Sigmoid colon (tissue), 4 donors: ENCODE measurements around the gene LCE1B.

ENCODE experiments used
- CTCF ChIP-seq, 4 experiments: fragments of 450-650 bp in 3 of 4; fragments of 200-600 bp in 1 of 4; IDR thresholded peaks; one replicate each; pipeline ENCODE4 v1.5.1; 2016 to 2019; ENCODE audit warnings: antibody characterized with exemption in 4 of 4, mild to moderate bottlenecking in 3 of 4, moderate library complexity in 2 of 4
- EP300 ChIP-seq, 4 donors: sonication (generic); formaldehyde crosslinking; IDR thresholded peaks; one replicate each; pipeline ENCODE4 v1.6.1; 2017; ENCODE audit warnings: antibody characterized with exemption in 4 of 4
- POLR2A ChIP-seq, 2 donors: fragments of 450-650 bp; IDR thresholded peaks; one replicate each; pipeline ENCODE4 v1.6.1; 2016; ENCODE audit warnings: antibody characterized with exemption in 2 of 2, mild to moderate bottlenecking in 2 of 2, moderate library complexity in 2 of 2
- POLR2AphosphoS5 ChIP-seq, 4 donors: sonication (generic); formaldehyde crosslinking; IDR thresholded peaks; one replicate each; pipeline ENCODE4 v1.6.1; 2017; ENCODE audit warnings: antibody characterized with exemption in 4 of 4

DNA sequence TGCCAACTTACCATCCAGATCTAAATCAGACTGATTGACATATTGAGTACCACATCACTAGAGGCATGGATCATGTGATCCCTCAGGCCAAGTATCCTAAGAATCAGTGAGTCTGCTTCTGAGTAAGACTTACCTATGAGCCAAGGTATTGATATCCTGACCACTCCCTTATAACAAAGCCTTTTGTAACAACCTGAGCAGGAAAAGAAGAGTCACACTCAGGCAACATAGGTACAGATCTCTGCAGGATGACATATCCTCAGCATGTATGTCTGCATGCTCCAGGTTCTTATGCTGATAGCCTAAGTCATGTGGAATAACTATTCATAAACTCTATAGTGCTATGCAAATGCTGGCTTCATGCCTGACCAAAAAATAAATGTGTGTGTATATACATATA, 13.2 kb downstream of the LCE1B start:
- TF ChIP-seq POLR2A (IDR thresholded peaks at IDR 0.05) (no peak), CTCF (IDR thresholded peaks at IDR 0.05) (no peak), POLR2AphosphoS5 (IDR thresholded peaks at IDR 0.05) (no peak), EP300 (IDR thresholded peaks at IDR 0.05) (no peak)
